ENCODE measurements around the gene TAF4.
A peak's percentile ranks its signal among the peaks of the same experiment; 100 is the strongest.
"Not testable (repeated sequence)": the region's sequence is repeated elsewhere in the genome, so short reads cannot be mapped to it uniquely, and the experiment has no call there.

The TAF4 gene

DNA sequence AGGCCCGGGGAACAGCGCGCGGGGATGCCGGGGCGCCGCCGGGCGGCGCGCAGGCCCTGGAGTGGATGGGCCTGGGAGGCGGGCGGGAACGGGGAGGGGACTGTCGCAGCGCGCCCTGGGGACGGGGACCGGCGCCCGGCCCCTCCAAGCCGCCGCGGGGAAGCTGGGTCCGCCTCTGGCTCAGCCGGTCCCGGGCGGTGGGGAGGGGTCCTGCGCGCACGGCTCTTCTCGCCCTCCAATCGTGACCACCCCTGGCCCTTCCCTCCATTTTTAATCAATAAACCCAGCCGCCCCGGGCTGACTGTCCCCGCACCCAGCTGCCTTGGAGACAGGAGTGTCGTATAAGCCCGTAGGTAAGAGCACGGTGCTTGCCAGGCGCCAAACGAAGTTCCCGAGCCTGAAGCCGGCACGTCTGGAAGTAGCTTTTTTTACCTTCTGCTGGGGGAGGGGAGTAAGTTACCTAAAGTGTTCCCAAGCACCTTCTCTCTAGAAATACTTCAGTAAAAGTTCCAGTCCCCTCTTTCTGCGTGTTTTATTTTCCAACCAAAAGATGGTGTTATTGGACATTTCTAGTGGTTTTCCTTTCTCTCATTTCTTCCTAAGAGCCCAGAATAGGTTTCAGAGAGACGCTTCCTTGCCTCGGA, 780 bp upstream of the TAF4 start:
- peak; percentile 54 for DNase-seq
- H3K36me3 Mint-ChIP-seq (ENCODE audit: low read depth), result peaks cover 4% of the 10 kb centered on the region
- peaks cover 46% of the 10 kb centered on the region for H3K4me1 Mint-ChIP-seq
- peak overlapping the region; percentile 81 for H3K27ac Mint-ChIP-seq
- peak overlapping the region; percentile 72 for H3K4me3 Mint-ChIP-seq
- H3K27me3 Mint-ChIP-seq, result no peaks in the 10 kb centered on the region
- H3K9me3 Mint-ChIP-seq, result no peaks in the 10 kb centered on the region
- peak; percentile 8 for ATAC-seq

DNA sequence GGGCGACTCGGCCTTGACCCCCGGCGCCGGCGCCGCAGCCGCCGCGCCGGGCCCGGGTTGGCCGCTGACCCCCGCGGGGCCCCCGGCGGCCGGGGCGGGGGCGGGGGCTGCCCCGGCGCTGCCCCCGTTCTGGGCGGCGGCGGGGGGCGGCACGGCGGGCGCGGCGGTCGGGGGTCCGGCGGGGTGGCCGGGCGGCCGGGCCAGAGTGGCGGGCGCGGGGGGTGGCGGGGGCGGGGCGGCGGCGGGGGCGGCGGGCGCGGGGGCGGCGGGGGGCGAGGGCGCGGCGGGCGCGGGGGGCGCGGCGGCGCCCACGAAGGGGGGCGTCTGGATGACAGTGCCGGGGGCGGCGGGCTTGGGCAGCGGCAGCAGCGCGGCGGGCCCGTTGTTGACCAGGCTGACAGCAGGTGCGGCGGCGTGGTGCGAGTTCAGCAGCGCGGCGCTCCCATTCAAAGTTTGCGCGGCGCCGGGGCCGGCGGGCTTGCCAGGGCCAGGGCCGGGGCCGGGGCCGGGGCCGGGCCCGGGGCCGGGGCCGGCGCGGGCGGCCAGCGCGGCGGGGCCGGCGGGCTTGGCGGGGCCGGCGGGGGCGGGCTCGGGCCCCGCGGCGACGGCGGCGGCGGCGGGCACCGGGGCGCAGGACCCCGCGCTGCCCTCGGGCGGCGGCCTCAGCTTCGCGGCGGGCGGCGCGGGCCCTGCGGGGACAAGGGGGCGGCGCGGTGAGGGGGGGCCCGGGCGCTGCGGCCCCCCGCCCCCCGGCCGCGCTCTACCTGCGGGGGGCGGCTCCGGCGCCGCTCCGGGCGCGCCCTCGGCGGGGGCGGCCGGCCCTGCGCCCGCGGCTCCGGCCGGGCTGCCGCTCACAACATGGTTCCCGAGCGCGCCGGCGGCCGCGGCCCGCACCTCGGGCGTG, 659 bp downstream of the TAF4 start:
- Mint-ChIP-seq H3K9me3 (no peaks in the 10 kb centered on the region), H3K4me1 (peaks cover 54% of the 10 kb centered on the region), H3K27me3 (no peaks in the 10 kb centered on the region), H3K4me3 (peak overlapping the region; percentile 76), H3K36me3 (ENCODE audit: low read depth) (peaks cover 4% of the 10 kb centered on the region), H3K27ac (no peak overlapping the region)
- peak; percentile 5 for ATAC-seq
- DNase-seq, result peak; percentile 22

DNA sequence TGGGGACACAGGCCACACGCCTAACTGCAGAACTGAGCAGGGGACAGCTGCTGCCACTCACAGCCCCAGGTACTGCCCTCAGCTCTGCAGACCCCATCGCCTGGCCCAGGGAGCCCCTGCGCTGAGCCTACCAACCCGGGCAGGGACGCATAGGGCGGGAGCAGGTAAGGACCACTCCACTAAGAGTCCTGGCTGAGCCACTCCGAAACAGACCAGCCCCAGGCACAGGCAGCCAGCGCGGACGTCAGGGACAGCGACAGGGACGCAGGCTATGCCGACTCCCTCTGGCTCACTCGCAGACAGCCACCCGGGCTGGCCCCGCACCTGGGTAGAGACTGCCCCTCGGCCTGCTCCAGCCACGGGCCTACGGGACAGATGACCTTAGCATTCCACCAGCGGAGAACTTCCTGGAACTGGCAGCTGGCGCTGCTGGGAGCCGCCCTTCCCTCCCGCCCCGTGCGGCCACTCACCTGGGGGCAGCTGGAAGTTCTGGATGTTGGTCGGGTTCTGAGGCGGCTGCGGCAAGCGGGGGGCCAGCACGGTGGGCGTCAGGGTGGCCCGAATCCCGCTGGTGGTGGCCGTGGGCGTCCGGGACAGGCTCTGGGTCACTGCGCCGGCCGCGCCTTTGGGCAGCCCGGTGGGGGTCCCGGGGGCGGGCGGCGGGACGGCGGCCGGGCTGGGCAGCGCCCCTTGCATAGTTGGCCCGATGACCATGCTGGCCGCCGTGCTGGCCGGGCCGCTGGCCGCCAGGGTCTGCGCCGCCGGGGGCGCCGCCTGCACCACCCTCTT, 1.5 kb downstream of the TAF4 start:
- DNase-seq (no peak), ATAC-seq (no peak)
- no peaks in the 10 kb centered on the region for H3K27me3 Mint-ChIP-seq
- H3K4me3 Mint-ChIP-seq, result peak overlapping the region; percentile 76
- peak overlapping the region; percentile 52 for H3K27ac Mint-ChIP-seq
- H3K9me3 Mint-ChIP-seq, result no peaks in the 10 kb centered on the region
- peaks cover 4% of the 10 kb centered on the region for H3K36me3 Mint-ChIP-seq (ENCODE audit: low read depth)
- peaks cover 59% of the 10 kb centered on the region for H3K4me1 Mint-ChIP-seq

DNA sequence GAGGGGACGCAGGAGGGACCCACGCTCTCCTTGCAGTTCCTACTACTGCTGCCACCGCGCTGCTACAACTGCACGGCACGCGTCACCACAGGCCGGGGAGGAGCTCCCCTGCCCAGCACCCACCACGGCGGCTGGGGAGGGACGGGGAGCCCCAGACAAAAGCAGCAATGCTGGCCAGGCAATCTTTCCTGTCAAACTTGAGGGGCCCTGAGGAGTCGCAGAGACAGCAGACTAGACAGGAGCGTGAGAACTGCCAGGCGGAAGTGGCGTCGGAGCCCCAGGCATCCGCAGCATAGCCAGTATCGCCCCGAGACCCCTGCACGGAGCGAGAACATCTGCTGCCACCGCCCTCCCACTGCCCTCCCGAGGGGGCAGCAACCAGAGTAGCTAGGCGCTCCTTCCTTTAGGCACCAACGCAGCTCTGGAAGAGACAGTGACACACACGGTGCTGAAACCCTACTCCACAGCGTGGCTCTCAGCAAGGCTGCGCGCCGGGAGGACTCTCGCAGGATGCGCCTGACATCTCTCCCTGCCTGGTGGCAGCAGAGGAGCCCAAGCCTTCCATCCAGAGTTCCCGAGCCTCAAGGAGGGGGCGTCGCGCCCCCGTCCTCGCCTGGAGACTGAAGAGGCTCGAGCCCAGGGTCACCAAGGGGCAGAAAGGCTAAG, 2.2 kb downstream of the TAF4 start:
- peaks cover 4% of the 10 kb centered on the region for H3K36me3 Mint-ChIP-seq (ENCODE audit: low read depth)
- no peaks in the 10 kb centered on the region for H3K27me3 Mint-ChIP-seq
- H3K27ac Mint-ChIP-seq, result no peak overlapping the region
- no peaks in the 10 kb centered on the region for H3K9me3 Mint-ChIP-seq
- H3K4me1 Mint-ChIP-seq, result peaks cover 58% of the 10 kb centered on the region
- H3K4me3 Mint-ChIP-seq, result peak overlapping the region; percentile 76
- ATAC-seq (no peak), DNase-seq (no peak)

DNA sequence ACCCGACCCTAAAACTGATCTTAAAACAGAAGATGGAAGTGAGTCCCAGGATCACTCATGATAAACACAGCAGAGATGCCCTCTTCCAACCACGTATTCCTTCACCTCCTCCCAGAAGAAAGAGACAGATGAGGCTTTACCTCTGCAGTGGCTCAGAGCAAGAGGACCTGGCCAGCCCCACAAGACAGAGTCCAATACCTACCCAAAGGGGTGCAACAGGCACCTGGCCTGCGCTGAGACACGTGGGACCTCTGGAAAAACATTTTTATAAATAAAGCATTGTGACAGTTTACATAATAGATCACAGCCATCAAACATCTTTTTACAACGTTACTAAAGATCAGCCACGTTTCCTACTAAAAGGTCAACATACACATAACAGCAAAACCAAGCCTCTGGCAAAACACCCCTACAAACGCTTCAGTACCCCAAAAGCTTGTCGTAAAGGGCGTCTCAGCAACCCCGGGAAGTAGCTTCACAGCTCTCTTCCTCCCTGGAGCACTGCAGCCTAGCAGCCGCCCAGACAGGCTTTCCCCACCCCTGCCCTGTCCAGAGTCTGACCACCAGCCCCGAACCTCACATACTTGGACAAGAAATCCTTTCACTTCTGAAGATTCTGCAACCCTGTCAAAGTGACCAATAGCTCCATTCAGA, 2.9 kb downstream of the TAF4 start:
- peak overlapping the region; percentile 76 for H3K4me3 Mint-ChIP-seq
- no peaks in the 10 kb centered on the region for H3K9me3 Mint-ChIP-seq
- no peak overlapping the region for H3K27ac Mint-ChIP-seq
- DNase-seq (no peak), ATAC-seq (no peak)
- H3K27me3 Mint-ChIP-seq, result no peaks in the 10 kb centered on the region
- peaks cover 4% of the 10 kb centered on the region for H3K36me3 Mint-ChIP-seq (ENCODE audit: low read depth)
- peaks cover 53% of the 10 kb centered on the region for H3K4me1 Mint-ChIP-seq

DNA sequence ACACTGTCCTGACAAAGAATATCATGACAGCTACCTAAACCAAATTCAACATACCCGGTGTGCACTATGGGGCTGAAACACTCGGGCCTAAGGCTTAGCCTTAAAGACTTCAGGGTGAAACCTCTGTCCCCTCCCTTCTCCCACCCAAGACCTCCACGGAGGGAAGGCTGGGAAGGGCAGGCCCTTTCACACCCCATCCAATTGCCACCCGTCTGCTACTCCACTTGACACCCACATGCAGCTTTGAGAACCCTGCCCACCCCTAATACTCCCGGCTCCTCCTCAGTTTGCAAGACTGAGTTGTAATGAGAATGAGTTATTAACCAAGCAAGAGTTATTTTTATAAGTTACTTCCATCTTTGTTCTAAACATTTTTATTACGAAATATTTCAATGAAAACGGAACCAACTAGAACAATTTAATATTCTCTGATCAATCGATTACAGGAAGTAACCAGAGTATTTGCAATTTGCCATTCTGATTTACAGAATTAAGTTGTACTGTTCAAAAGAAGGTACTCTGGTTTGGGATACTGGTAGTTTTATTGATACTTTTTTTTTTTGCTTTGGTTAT, 3.7 kb downstream of the TAF4 start:
- Mint-ChIP-seq H3K9me3 (no peaks in the 10 kb centered on the region), H3K4me1 (peaks cover 45% of the 10 kb centered on the region), H3K36me3 (ENCODE audit: low read depth) (peaks cover 4% of the 10 kb centered on the region), H3K27me3 (no peaks in the 10 kb centered on the region), H3K4me3 (no peak overlapping the region), H3K27ac (no peak overlapping the region)
- DNase-seq, result no peak
- ATAC-seq, result no peak

DNA sequence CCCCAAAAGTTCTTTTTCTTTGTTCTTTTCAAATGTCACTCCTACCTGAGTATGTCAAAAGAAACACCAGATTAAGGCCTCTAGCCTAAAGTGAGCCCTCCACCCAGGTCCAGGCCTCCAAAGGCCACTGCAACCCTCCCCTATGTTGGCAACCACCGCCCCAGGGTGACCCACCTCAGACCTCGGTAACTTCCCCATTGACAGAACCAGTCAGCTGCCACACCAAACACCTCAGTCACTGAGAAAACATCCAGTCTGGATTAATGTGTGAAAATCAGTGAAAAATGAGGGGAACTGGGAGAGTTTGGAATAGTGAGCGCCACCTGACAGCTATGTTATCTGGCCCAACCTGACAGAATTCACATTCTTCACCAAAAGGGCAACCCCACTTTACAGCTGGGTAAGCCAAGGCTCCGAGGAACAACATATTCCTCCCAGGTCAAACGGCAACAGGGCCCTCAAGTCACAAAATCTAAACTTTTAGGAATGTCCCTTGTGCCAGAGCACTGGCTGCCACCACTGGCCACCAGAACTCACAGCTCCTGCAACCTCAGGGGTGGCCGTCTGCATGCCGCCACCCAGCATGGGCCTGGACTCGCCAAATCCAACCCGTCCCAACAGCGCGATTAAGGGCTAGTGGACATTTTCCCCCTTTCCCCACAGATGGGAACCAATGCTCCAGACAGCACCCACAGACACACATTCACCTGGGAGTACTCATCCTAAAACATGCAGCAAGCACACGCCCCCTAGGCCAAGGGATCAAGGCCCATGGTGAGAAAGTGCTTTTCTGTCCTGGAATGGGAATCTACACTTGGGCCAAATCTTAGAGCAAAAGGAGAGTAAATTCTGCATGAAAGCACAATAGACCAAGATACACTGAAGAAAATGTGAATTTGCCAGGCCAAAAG, 4.8 kb downstream of the TAF4 start:
- Mint-ChIP-seq H3K4me1 (peaks cover 40% of the 10 kb centered on the region), H3K27me3 (no peaks in the 10 kb centered on the region), H3K27ac (no peak overlapping the region), H3K4me3 (no peak overlapping the region), H3K36me3 (ENCODE audit: low read depth) (peaks cover 4% of the 10 kb centered on the region), H3K9me3 (no peaks in the 10 kb centered on the region)
- ATAC-seq (no peak), DNase-seq (no peak)

DNA sequence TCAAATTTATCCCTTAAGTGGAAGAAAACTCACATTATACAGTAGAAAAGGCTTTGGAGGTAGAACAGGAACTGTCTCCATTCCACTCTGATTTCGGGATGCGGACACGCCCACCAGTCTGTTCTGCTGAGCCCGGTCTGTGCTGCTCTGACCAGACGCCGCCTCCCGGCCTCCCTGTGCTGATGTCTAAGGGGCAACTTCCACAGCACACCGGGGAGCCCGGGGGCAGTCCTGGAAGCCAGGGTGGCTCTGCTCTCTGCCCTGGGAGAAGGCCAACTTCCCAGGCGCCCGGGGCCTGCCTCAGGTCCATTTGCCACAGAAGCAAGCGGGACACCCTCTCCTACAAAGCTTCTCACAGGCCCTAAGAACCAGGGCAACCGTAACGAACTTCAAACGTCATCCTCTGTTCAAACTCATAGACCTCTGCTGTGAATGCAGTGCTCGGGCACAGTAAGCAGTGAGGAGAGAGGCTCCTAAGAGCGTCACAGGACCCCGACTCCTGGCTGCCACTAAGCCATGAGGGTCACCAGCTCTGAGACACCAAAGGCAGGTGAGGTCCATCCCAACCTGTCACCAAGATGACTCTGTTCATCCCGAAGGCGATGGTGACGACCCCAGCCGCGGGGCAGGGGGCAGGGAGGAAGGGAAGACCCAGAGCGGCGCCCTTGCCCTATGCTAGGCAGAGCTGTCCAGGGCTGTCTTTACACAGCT, 5.6 kb downstream of the TAF4 start:
- Mint-ChIP-seq H3K4me1 (peaks cover 40% of the 10 kb centered on the region), H3K27ac (no peak overlapping the region), H3K4me3 (no peak overlapping the region), H3K9me3 (no peaks in the 10 kb centered on the region), H3K27me3 (no peaks in the 10 kb centered on the region), H3K36me3 (ENCODE audit: low read depth) (peaks cover 4% of the 10 kb centered on the region)
- no peak for DNase-seq
- ATAC-seq, result no peak

DNA sequence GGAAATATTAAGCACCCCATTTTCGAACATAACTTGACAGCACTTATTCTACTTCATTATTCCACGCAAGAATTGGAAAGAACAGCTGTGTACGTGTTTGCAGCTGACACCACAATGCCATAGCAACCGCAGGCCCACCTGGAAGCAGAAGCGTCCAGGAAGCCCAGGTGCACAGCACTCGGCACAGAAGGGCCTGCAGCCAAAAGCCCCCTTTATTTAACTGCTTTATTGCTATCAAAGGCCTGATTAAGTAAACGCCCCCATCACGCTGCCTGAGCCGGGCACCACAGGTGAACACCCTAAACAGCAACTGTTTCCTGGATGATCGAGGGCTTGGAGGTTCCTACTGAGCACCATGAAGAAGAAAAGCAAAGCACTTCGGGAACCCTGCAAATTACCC, 6.3 kb downstream of the TAF4 start:
- DNase-seq, result no peak
- H3K4me3 Mint-ChIP-seq, result no peak overlapping the region
- peaks cover 40% of the 10 kb centered on the region for H3K4me1 Mint-ChIP-seq
- H3K27ac Mint-ChIP-seq, result no peak overlapping the region
- H3K36me3 Mint-ChIP-seq (ENCODE audit: low read depth), result peaks cover 4% of the 10 kb centered on the region
- no peak for ATAC-seq
- H3K27me3 Mint-ChIP-seq, result no peaks in the 10 kb centered on the region
- no peaks in the 10 kb centered on the region for H3K9me3 Mint-ChIP-seq

DNA sequence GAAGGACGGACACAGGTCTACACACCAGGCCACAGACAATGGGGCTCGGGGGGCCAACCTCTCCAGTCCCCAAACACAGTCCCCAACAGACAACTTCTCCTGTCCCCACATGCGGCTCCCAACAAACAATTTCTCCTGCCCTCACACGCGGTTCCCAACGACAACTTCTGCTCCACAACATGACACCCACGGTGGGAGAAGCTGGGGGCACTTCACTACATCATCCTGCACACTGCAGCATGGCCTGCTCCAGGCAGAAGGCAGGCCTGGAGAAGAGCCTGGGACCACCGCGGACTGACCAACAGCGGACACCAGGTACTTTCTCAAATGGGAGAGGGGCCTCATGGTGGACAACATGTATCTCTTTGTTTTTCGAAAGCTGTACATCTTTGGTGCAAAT, 6.7 kb downstream of the TAF4 start:
- H3K4me1 Mint-ChIP-seq, result peaks cover 37% of the 10 kb centered on the region
- no peak overlapping the region for H3K27ac Mint-ChIP-seq
- H3K36me3 Mint-ChIP-seq (ENCODE audit: low read depth), result peaks cover 2% of the 10 kb centered on the region
- H3K27me3 Mint-ChIP-seq, result no peaks in the 10 kb centered on the region
- no peaks in the 10 kb centered on the region for H3K9me3 Mint-ChIP-seq
- ATAC-seq (no peak), DNase-seq (no peak)
- no peak overlapping the region for H3K4me3 Mint-ChIP-seq

DNA sequence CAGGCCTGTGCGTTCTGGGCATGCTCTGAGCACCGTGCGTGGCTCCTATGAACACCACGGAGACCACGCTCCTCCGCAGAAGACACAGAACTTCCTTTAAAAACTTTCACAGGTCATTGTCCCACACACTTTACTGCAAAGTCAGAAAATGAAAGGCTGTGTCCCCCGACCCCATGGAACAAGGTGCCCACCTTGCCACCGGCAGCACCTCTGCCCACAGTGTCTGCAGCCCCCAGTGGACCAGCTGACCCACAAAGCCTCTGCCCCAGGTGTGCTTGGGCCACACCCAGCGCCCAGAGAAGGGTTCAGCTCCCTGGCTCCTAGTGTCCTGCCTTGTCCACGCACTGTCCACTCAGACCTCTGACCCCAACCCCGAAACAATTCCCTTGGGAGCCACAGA, 8.7 kb downstream of the TAF4 start:
- DNase-seq (no peak), ATAC-seq (no peak)
- H3K4me3 Mint-ChIP-seq, result no peak overlapping the region
- no peak overlapping the region for H3K27ac Mint-ChIP-seq
- no peaks in the 10 kb centered on the region for H3K36me3 Mint-ChIP-seq (ENCODE audit: low read depth)
- H3K4me1 Mint-ChIP-seq, result peaks cover 24% of the 10 kb centered on the region
- no peaks in the 10 kb centered on the region for H3K9me3 Mint-ChIP-seq
- no peaks in the 10 kb centered on the region for H3K27me3 Mint-ChIP-seq

DNA sequence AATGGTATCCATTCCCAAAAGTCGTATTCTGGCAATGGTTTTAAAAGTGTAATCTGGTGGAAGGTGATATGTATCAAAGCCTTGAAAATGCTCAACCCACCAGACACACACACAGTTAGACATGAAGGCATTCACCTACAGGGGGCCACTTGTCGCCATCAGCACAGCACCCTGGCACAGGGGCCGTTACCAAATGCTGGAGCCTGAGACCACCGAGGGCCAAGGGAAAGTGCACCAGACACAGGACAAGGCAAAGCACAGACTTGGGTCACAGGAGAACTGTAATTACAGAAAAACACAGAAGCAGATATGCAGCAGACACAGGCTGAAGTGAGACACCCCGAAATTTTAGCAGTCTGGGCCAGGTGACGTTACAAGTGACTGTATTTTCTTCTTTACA, 9.3 kb downstream of the TAF4 start:
- ATAC-seq, result no peak
- H3K27me3 Mint-ChIP-seq, result no peaks in the 10 kb centered on the region
- no peak overlapping the region for H3K27ac Mint-ChIP-seq
- no peak for DNase-seq
- H3K4me3 Mint-ChIP-seq, result no peak overlapping the region
- H3K4me1 Mint-ChIP-seq, result peaks cover 18% of the 10 kb centered on the region
- no peaks in the 10 kb centered on the region for H3K36me3 Mint-ChIP-seq (ENCODE audit: low read depth)
- no peaks in the 10 kb centered on the region for H3K9me3 Mint-ChIP-seq

DNA sequence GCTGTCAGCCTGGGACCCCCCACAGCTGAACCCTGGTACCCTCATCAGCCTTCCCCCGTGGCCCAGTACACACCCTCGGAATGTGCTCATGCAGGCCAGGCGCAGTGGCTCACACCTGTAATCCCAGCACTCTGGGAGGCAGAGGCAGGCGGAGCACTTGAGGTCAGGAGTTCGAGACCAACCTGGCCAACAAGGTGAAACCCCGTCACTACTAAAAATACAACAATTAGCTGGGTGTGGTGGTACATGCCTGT, 9.9 kb downstream of the TAF4 start:
- H3K36me3 Mint-ChIP-seq (ENCODE audit: low read depth); H3K27me3 Mint-ChIP-seq; H3K27ac Mint-ChIP-seq; ATAC-seq; H3K4me3 Mint-ChIP-seq; H3K9me3 Mint-ChIP-seq; DNase-seq: not testable (repeated sequence)
- H3K4me1 Mint-ChIP-seq, result peaks cover 15% of the 10 kb centered on the region

All from activated naive CD8-positive, alpha-beta T cell treated with anti-CD3 and anti-CD28 coated beads, Interleukin-2, amount 50 U/mL, for 24 hours (primary cell).